CD8-positive, alpha-beta memory T cell (primary cell): ENCODE measurements around the gene CPZ. TPM values are rescaled to one million over a fixed set of nuclear protein-coding genes. Genes with fewer than 3 reads are reported as not detected.

ENCODE experiments used
- CTCF ChIA-PET: fragments of 350-600 bp; sonication (Branson Sonifier 250); formaldehyde crosslinking; loops from one replicate; lab custom pipeline; 2021; ENCODE audit warnings: antibody characterized with exemption; lab: Charles Lee
- POLR2A ChIA-PET: fragments of 350-600 bp; sonication (Branson Sonifier 250); formaldehyde crosslinking; loops from one replicate; lab custom pipeline; 2021; ENCODE audit warnings: antibody characterized with exemption; lab: Charles Lee
- DNase-seq, 5 donors: peaks; one replicate each; pipeline versions ENCODE4 v3.0.0 to v3.0.0-alpha.2; 2020 to 2022; ENCODE audit warnings: mixed read lengths in 1 of 5
- H3K27ac ChIP-seq: one replicate; pipeline ENCODE4 v1.7.0; 2013; ENCODE audit warnings: low read depth, mild to moderate bottlenecking, low read length, moderate library complexity
- H3K27me3 ChIP-seq: 2 replicates; pipeline ENCODE4 v1.7.0; 2013; ENCODE audit warnings: low read length, mild to moderate bottlenecking; ENCODE audit not compliant: insufficient read depth, poor library complexity, severe bottlenecking
- H3K36me3 ChIP-seq: 2 replicates; pipeline ENCODE4 v1.7.0; 2013; ENCODE audit warnings: mild to moderate bottlenecking, low read length, moderate library complexity; ENCODE audit not compliant: insufficient read depth
- H3K4me1 ChIP-seq: 2 replicates; pipeline ENCODE4 v1.7.0; 2013; ENCODE audit warnings: mild to moderate bottlenecking, low read length, moderate library complexity; ENCODE audit not compliant: insufficient read depth
- H3K4me3 ChIP-seq: 2 replicates; pipeline ENCODE4 v1.7.0; 2013; ENCODE audit warnings: mild to moderate bottlenecking, low read length
- H3K9me3 ChIP-seq: 2 replicates; pipeline ENCODE4 v1.7.0; 2013; ENCODE audit warnings: mild to moderate bottlenecking, low read length
- H3K27ac Mint-ChIP-seq, 8 donors: one replicate each; pipeline ENCODE4 v1.8.0; 2020 to 2021; ENCODE audit warnings: mixed read lengths in 8 of 8, mild to moderate bottlenecking in 6 of 8, inconsistent platforms in 3 of 8, moderate library complexity in 3 of 8
- H3K27me3 Mint-ChIP-seq, 2 donors: one replicate each; pipeline ENCODE4 v1.8.0; 2020 to 2021; ENCODE audit warnings: mixed read lengths in 2 of 2, mild to moderate bottlenecking in 1 of 2, moderate library complexity in 1 of 2
- H3K36me3 Mint-ChIP-seq, 3 donors: one replicate each; pipeline ENCODE4 v1.8.0; 2020 to 2021; ENCODE audit warnings: mixed read lengths in 3 of 3, inconsistent platforms in 1 of 3, mild to moderate bottlenecking in 1 of 3
- H3K4me1 Mint-ChIP-seq, 3 donors: one replicate each; pipeline ENCODE4 v1.8.0; 2020 to 2021; ENCODE audit warnings: mixed read lengths in 3 of 3, inconsistent platforms in 1 of 3, mild to moderate bottlenecking in 1 of 3
- H3K4me3 Mint-ChIP-seq, 7 donors: one replicate each; pipeline ENCODE4 v1.8.0; 2020 to 2021; ENCODE audit warnings: mixed read lengths in 7 of 7, mild to moderate bottlenecking in 6 of 7, moderate library complexity in 4 of 7, inconsistent platforms in 2 of 7
- H3K9me3 Mint-ChIP-seq, 5 donors: one replicate each; pipeline ENCODE4 v1.8.0; 2020 to 2022; ENCODE audit warnings: mixed read lengths in 5 of 5, mild to moderate bottlenecking in 3 of 5, moderate library complexity in 2 of 5, inconsistent platforms in 1 of 5
- polyA plus RNA-seq: library from polyadenylated mRNA; unstranded; fragments of 300-500 nt; fragmentation: Illumina TruSeq; gene quantifications from one replicate; pipeline ENCODE4 v1.2.3, GENCODE V29; 2021
- total RNA-seq, 2 experiments: library from RNA; stranded (reverse); gene quantifications; one replicate each; pipeline ENCODE4 v1.2.3, GENCODE V29; 2021

The CPZ gene
- total and polyA plus RNA-seq, 3 experiments from 2014 or later, result not detected

DNA sequence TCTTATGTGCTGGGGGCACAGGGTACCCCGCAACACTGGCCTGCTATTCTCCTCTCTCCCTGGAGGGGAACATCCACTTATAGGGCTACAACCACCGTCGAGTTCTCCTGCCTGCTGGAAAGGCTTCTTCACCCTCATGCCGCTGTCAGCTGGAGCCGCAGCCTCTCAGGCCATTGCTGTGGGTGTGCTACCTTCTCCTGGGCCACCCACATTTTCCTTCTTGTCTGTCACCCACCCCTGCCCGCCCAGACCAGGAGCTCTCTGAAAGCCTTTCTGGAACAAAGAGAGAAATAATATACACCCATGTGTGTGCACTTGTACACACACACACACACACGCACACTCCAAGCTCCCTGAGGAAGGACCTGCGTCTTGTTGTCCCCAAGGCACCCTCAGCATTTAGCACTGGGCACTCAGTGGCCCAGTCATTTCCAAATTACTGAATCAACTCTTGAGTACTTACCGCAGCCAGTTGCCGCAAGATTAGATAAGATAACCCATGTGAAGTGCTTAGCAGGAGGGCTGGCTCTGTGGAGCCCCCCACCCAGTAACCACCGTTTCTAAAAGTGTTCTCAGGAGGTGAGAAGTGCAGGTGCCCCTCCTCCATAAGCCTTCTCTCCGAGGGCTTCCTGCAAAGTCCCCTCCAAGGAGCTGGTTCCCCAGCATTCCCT lies 50.2 kb downstream of the CPZ start:
- no peaks in the 10 kb centered on the region for H3K27me3 ChIP-seq
- no peak overlapping the region for H3K4me3 ChIP-seq
- no peak overlapping the region for H3K27ac Mint-ChIP-seq
- no peak overlapping the region for H3K4me3 Mint-ChIP-seq
- H3K36me3 Mint-ChIP-seq, result no peaks in the 10 kb centered on the region
- no peaks in the 10 kb centered on the region for H3K9me3 ChIP-seq
- peaks cover 0 to 3% of the 10 kb centered on the region in 2 donors for H3K27me3 Mint-ChIP-seq
- H3K27ac ChIP-seq, result no peak overlapping the region
- H3K4me1 ChIP-seq, result no peaks in the 10 kb centered on the region
- H3K9me3 Mint-ChIP-seq, result no peaks in the 10 kb centered on the region
- H3K4me1 Mint-ChIP-seq, result no peaks in the 10 kb centered on the region
- DNase-seq, result no peak
- POLR2A ChIA-PET, result no interaction called here
- no peaks in the 10 kb centered on the region for H3K36me3 ChIP-seq
- CTCF ChIA-PET, result no interaction called here

DNA sequence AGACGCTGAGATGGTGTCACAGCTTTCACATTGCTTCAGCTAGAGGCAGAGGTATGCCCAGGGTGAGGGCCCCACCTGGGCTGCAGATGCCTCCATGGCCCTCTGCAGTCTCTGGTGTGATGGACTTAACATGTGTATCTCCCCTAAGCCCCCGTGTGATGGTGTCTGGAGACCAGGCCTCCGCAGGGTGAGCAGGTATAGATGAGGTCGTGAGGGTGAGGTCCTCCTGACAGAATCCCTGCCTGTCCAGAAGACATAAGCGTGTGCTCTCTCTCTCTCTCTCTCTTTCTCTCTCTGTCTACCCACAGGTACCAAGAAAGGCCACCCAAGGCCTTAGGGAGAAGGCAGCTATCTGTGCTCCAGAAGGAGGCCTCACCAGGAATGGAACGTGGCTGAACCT lies 50.9 kb downstream of the CPZ start:
- Histone ChIP-seq H3K4me1 (no peaks in the 10 kb centered on the region), H3K4me3 (no peak overlapping the region), H3K27me3 (no peaks in the 10 kb centered on the region), H3K27ac (no peak overlapping the region), H3K9me3 (no peaks in the 10 kb centered on the region), H3K36me3 (no peaks in the 10 kb centered on the region)
- Mint-ChIP-seq H3K4me3 (no peak overlapping the region), H3K36me3 (no peaks in the 10 kb centered on the region), H3K27ac (no peak overlapping the region), H3K4me1 (no peaks in the 10 kb centered on the region), H3K9me3 (no peaks in the 10 kb centered on the region), H3K27me3 (peaks cover 0 to 3% of the 10 kb centered on the region in 2 donors)
- POLR2A ChIA-PET, result no interaction called here
- no peak for DNase-seq
- CTCF ChIA-PET, result no interaction called here

DNA sequence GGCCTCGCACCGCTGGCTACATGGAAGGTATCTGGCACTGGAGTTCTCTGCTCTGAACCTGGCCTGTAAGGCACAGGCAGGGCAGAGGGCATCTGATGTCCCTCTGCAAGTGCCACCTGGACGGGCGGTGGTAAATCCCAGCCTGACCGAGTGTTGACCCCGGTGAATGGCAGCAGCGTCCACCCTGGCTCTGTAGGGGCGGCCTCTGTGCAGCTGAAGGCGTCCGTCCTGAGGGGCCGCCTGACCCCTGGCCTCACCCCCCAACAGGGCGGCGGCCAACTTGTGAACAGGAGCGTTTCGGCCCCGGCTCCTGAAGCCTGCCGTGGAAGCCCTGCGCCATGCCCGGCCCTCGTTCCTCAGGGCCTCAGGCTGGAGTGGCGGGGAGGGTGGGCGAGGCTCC lies 51.4 kb downstream of the CPZ start:
- Mint-ChIP-seq H3K4me3 (no peak overlapping the region), H3K4me1 (no peaks in the 10 kb centered on the region), H3K27ac (no peak overlapping the region), H3K27me3 (peaks cover 0 to 3% of the 10 kb centered on the region in 2 donors), H3K36me3 (no peaks in the 10 kb centered on the region), H3K9me3 (no peaks in the 10 kb centered on the region)
- H3K4me1 ChIP-seq, result no peaks in the 10 kb centered on the region
- ChIA-PET CTCF (no interaction called here), POLR2A (no interaction called here)
- no peaks in the 10 kb centered on the region for H3K27me3 ChIP-seq
- DNase-seq, result no peak
- H3K27ac ChIP-seq, result no peak overlapping the region
- H3K36me3 ChIP-seq, result no peaks in the 10 kb centered on the region
- no peak overlapping the region for H3K4me3 ChIP-seq
- H3K9me3 ChIP-seq, result no peaks in the 10 kb centered on the region

- Histone ChIP-seq H3K27me3 (no peaks in the 10 kb centered on the region), H3K27ac (no peak overlapping the region), H3K4me1 (no peaks in the 10 kb centered on the region), H3K9me3 (no peaks in the 10 kb centered on the region), H3K4me3 (no peak overlapping the region), H3K36me3 (no peaks in the 10 kb centered on the region)
- Mint-ChIP-seq H3K4me3 (no peak overlapping the region), H3K27me3 (peaks cover 0 to 3% of the 10 kb centered on the region in 2 donors), H3K9me3 (no peaks in the 10 kb centered on the region), H3K4me1 (no peaks in the 10 kb centered on the region), H3K27ac (no peak overlapping the region), H3K36me3 (no peaks in the 10 kb centered on the region)
- POLR2A ChIA-PET, result no interaction called here
- CTCF ChIA-PET, result no interaction called here
- no peak for DNase-seq
Observed at GRCh38 chr4:8644461-8644891, 51.9 kb downstream of the CPZ start.

- H3K4me1 Mint-ChIP-seq, result no peaks in the 10 kb centered on the region
Observed at GRCh38 chr4:8644966-8645752, 52.6 kb downstream of the CPZ start.

GRCh38 chr4:8645753-8646124 lies 53.2 kb downstream of the CPZ start:
- Mint-ChIP-seq H3K4me1 (no peaks in the 10 kb centered on the region), H3K27ac (no peak overlapping the region), H3K27me3 (peaks cover 0 to 3% of the 10 kb centered on the region in 2 donors), H3K36me3 (no peaks in the 10 kb centered on the region), H3K9me3 (peaks cover 0 to 2% (median 0%) of the 10 kb centered on the region in 5 donors), H3K4me3 (no peak overlapping the region)
- H3K4me1 ChIP-seq, result no peaks in the 10 kb centered on the region
- no peaks in the 10 kb centered on the region for H3K36me3 ChIP-seq
- ChIA-PET POLR2A (no interaction called here), CTCF (no interaction called here)
- DNase-seq, result no peak
- no peak overlapping the region for H3K4me3 ChIP-seq
- no peaks in the 10 kb centered on the region for H3K9me3 ChIP-seq
- no peaks in the 10 kb centered on the region for H3K27me3 ChIP-seq
- no peak overlapping the region for H3K27ac ChIP-seq

More at GRCh38 chr4:8644966-8645752, 52.6 kb downstream of the CPZ start:
- no peaks in the 10 kb centered on the region for H3K27me3 ChIP-seq
- Mint-ChIP-seq H3K9me3 (no peaks in the 10 kb centered on the region), H3K27me3 (peaks cover 0 to 3% of the 10 kb centered on the region in 2 donors), H3K27ac (no peak overlapping the region), H3K36me3 (no peaks in the 10 kb centered on the region), H3K4me3 (no peak overlapping the region)
- no peak for DNase-seq
- H3K4me3 ChIP-seq, result no peak overlapping the region
- POLR2A ChIA-PET, result no interaction called here
- no peaks in the 10 kb centered on the region for H3K36me3 ChIP-seq
- CTCF ChIA-PET, result no interaction called here
- H3K4me1 ChIP-seq, result no peaks in the 10 kb centered on the region
- H3K9me3 ChIP-seq, result no peaks in the 10 kb centered on the region
- H3K27ac ChIP-seq, result no peak overlapping the region

- no peak for DNase-seq
- no peak overlapping the region for H3K27ac Mint-ChIP-seq
- Histone ChIP-seq H3K36me3 (no peaks in the 10 kb centered on the region), H3K9me3 (no peaks in the 10 kb centered on the region), H3K27ac (no peak overlapping the region), H3K27me3 (no peaks in the 10 kb centered on the region), H3K4me3 (no peak overlapping the region), H3K4me1 (no peaks in the 10 kb centered on the region)
- ChIA-PET POLR2A (no interaction called here), CTCF (no interaction called here)
- H3K27me3 Mint-ChIP-seq, result peaks cover 0 to 3% of the 10 kb centered on the region in 2 donors
- no peaks in the 10 kb centered on the region for H3K36me3 Mint-ChIP-seq
- H3K4me3 Mint-ChIP-seq, result no peak overlapping the region
- no peaks in the 10 kb centered on the region for H3K4me1 Mint-ChIP-seq
- peaks cover 0 to 2% (median 0%) of the 10 kb centered on the region in 5 donors for H3K9me3 Mint-ChIP-seq
Observed at GRCh38 chr4:8646296-8647093, 53.9 kb downstream of the CPZ start.

DNA sequence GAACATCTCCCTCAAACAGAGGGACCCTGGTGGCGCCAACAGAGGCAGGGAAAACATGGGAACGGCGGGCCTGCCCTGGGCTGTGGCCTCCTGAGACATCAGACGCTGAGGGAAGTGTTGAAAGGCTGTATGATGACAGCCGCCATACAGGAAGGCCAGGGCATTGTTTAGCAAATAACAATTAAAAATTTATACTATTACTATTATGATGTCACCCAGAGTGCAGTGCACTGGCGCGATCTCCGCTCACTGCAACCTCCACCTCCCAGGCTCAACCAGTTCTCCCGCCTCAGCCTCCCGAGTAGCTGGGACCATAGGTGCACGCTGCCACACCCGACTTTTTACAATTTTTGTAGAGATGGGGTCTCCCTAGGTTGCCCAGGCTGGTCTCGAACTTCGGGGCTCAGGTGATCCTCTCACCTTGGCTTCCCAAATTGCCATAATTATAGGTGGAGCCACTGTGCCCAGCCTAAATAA lies 54.6 kb downstream of the CPZ start:
- H3K9me3 ChIP-seq, result no peaks in the 10 kb centered on the region
- ChIA-PET POLR2A (no interaction called here), CTCF (no interaction called here)
- H3K36me3 ChIP-seq, result no peaks in the 10 kb centered on the region
- H3K27ac ChIP-seq, result no peak overlapping the region
- Mint-ChIP-seq H3K36me3 (no peaks in the 10 kb centered on the region), H3K27me3 (peaks cover 0 to 3% of the 10 kb centered on the region in 2 donors), H3K9me3 (peaks cover 0 to 2% (median 0%) of the 10 kb centered on the region in 5 donors), H3K4me3 (no peak overlapping the region), H3K27ac (no peak overlapping the region), H3K4me1 (no peaks in the 10 kb centered on the region)
- DNase-seq, result no peak
- H3K4me3 ChIP-seq, result no peak overlapping the region
- H3K27me3 ChIP-seq, result no peaks in the 10 kb centered on the region
- no peaks in the 10 kb centered on the region for H3K4me1 ChIP-seq
